ENCODE results near the gene IPPK.

IPPK gene

GRCh38 chr9:92657296-92658094 is 12.4 kb downstream of the IPPK start:
- H3K36me3 Mint-ChIP-seq (ENCODE audit: low read depth) = peaks cover 78% of the 10 kb centered on the region
- peaks cover 17% of the 10 kb centered on the region for H3K4me1 Mint-ChIP-seq (ENCODE audit: low read depth)

GRCh38 chr9:92656537-92656925 is 13.4 kb downstream of the IPPK start:
- peaks cover 75% of the 10 kb centered on the region for H3K36me3 Mint-ChIP-seq (ENCODE audit: low read depth)

More at GRCh38 chr9:92657296-92658094, 12.4 kb downstream of the IPPK start:
- no peak overlapping the region for H3K27ac Mint-ChIP-seq
- H3K4me3 Mint-ChIP-seq = no peak overlapping the region
- H3K27me3 Mint-ChIP-seq = no peaks in the 10 kb centered on the region
- no peaks in the 10 kb centered on the region for H3K9me3 Mint-ChIP-seq
- intact Hi-C loops (cut with micrococcal nuclease) = no loop called here

GRCh38 chr9:92655896-92656536 is 13.9 kb downstream of the IPPK start:
- intact Hi-C loops (cut with micrococcal nuclease) = no loop called here
- Mint-ChIP-seq H3K4me1 (ENCODE audit: low read depth) (peaks cover 9% of the 10 kb centered on the region), H3K27me3 (no peaks in the 10 kb centered on the region), H3K4me3 (no peak overlapping the region), H3K36me3 (ENCODE audit: low read depth) (peaks cover 76% of the 10 kb centered on the region), H3K9me3 (no peaks in the 10 kb centered on the region), H3K27ac (no peak overlapping the region)

More at GRCh38 chr9:92656537-92656925, 13.4 kb downstream of the IPPK start:
- Mint-ChIP-seq H3K4me3 (no peak overlapping the region), H3K27me3 (no peaks in the 10 kb centered on the region), H3K27ac (no peak overlapping the region), H3K9me3 (no peaks in the 10 kb centered on the region), H3K4me1 (ENCODE audit: low read depth) (peaks cover 14% of the 10 kb centered on the region)
- intact Hi-C loops (cut with micrococcal nuclease) = no loop called here

- intact Hi-C loops (cut with micrococcal nuclease) = no loop called here
- Mint-ChIP-seq H3K4me3 (no peak overlapping the region), H3K9me3 (no peaks in the 10 kb centered on the region), H3K36me3 (ENCODE audit: low read depth) (peaks cover 82% of the 10 kb centered on the region), H3K27ac (no peak overlapping the region), H3K4me1 (ENCODE audit: low read depth) (peaks cover 8% of the 10 kb centered on the region), H3K27me3 (no peaks in the 10 kb centered on the region)
Observed at GRCh38 chr9:92655366-92655765, 14.6 kb downstream of the IPPK start.

- Mint-ChIP-seq H3K27me3 (no peaks in the 10 kb centered on the region), H3K9me3 (no peaks in the 10 kb centered on the region), H3K36me3 (ENCODE audit: low read depth) (peaks cover 89% of the 10 kb centered on the region), H3K4me3 (no peak overlapping the region), H3K4me1 (ENCODE audit: low read depth) (peaks cover 8% of the 10 kb centered on the region), H3K27ac (no peak overlapping the region)
- intact Hi-C loops (cut with micrococcal nuclease) = no loop called here
Observed at GRCh38 chr9:92654481-92655301, 15.2 kb downstream of the IPPK start.

- Mint-ChIP-seq H3K9me3 (no peaks in the 10 kb centered on the region), H3K27ac (no peak overlapping the region), H3K4me3 (no peak overlapping the region), H3K27me3 (no peaks in the 10 kb centered on the region), H3K4me1 (ENCODE audit: low read depth) (peaks cover 8% of the 10 kb centered on the region), H3K36me3 (ENCODE audit: low read depth) (peaks cover 97% of the 10 kb centered on the region)
- intact Hi-C loops (cut with micrococcal nuclease) = no loop called here
Observed at GRCh38 chr9:92652461-92652860, 17.5 kb downstream of the IPPK start.

GRCh38 chr9:92650839-92651621 is 18.9 kb downstream of the IPPK start:
- H3K27ac Mint-ChIP-seq = no peak overlapping the region
- peaks cover 8% of the 10 kb centered on the region for H3K4me1 Mint-ChIP-seq (ENCODE audit: low read depth)
- no peaks in the 10 kb centered on the region for H3K9me3 Mint-ChIP-seq
- intact Hi-C loops (cut with micrococcal nuclease) = no loop called here
- peaks cover 97% of the 10 kb centered on the region for H3K36me3 Mint-ChIP-seq (ENCODE audit: low read depth)
- H3K4me3 Mint-ChIP-seq = no peak overlapping the region
- no peaks in the 10 kb centered on the region for H3K27me3 Mint-ChIP-seq

GRCh38 chr9:92650296-92650695 is 19.6 kb downstream of the IPPK start:
- Mint-ChIP-seq H3K9me3 (no peaks in the 10 kb centered on the region), H3K27me3 (no peaks in the 10 kb centered on the region), H3K4me1 (ENCODE audit: low read depth) (peaks cover 5% of the 10 kb centered on the region), H3K4me3 (no peak overlapping the region), H3K36me3 (ENCODE audit: low read depth) (peaks cover 97% of the 10 kb centered on the region), H3K27ac (no peak overlapping the region)
- intact Hi-C loops (cut with micrococcal nuclease) = no loop called here

- intact Hi-C loops (cut with micrococcal nuclease) = no loop called here
- no peaks in the 10 kb centered on the region for H3K27me3 Mint-ChIP-seq
- H3K36me3 Mint-ChIP-seq (ENCODE audit: low read depth) = peaks cover 97% of the 10 kb centered on the region
- no peaks in the 10 kb centered on the region for H3K4me1 Mint-ChIP-seq (ENCODE audit: low read depth)
- no peak overlapping the region for H3K27ac Mint-ChIP-seq
- no peak overlapping the region for H3K4me3 Mint-ChIP-seq
- H3K9me3 Mint-ChIP-seq = no peaks in the 10 kb centered on the region
Observed at GRCh38 chr9:92649007-92649406, 20.9 kb downstream of the IPPK start.

- H3K36me3 Mint-ChIP-seq (ENCODE audit: low read depth) = peaks cover 97% of the 10 kb centered on the region
- H3K9me3 Mint-ChIP-seq = no peaks in the 10 kb centered on the region
- intact Hi-C loops (cut with micrococcal nuclease) = no loop called here
- H3K27ac Mint-ChIP-seq = no peak overlapping the region
- H3K27me3 Mint-ChIP-seq = no peaks in the 10 kb centered on the region
- H3K4me1 Mint-ChIP-seq (ENCODE audit: low read depth) = no peaks in the 10 kb centered on the region
- no peak overlapping the region for H3K4me3 Mint-ChIP-seq
Observed at GRCh38 chr9:92648474-92648971, 21.4 kb downstream of the IPPK start.

GRCh38 chr9:92647671-92648473 is 22.1 kb downstream of the IPPK start:
- no peaks in the 10 kb centered on the region for H3K9me3 Mint-ChIP-seq

GRCh38 chr9:92645041-92645440 is 24.9 kb downstream of the IPPK start:
- intact Hi-C loops (cut with micrococcal nuclease) = no loop called here
- Mint-ChIP-seq H3K27me3 (no peaks in the 10 kb centered on the region), H3K4me3 (no peak overlapping the region)

More at GRCh38 chr9:92647671-92648473, 22.1 kb downstream of the IPPK start:
- Mint-ChIP-seq H3K27ac (no peak overlapping the region), H3K4me3 (no peak overlapping the region), H3K36me3 (ENCODE audit: low read depth) (peaks cover 97% of the 10 kb centered on the region), H3K27me3 (no peaks in the 10 kb centered on the region), H3K4me1 (ENCODE audit: low read depth) (no peaks in the 10 kb centered on the region)
- intact Hi-C loops (cut with micrococcal nuclease) = no loop called here

GRCh38 chr9:92644278-92644677 is 25.7 kb downstream of the IPPK start:
- H3K4me3 Mint-ChIP-seq = no peak overlapping the region
- H3K9me3 Mint-ChIP-seq = no peaks in the 10 kb centered on the region
- no peak overlapping the region for H3K27ac Mint-ChIP-seq
- intact Hi-C loops (cut with micrococcal nuclease) = no loop called here
- peaks cover 100% of the 10 kb centered on the region for H3K36me3 Mint-ChIP-seq (ENCODE audit: low read depth)
- H3K4me1 Mint-ChIP-seq (ENCODE audit: low read depth) = no peaks in the 10 kb centered on the region
- no peaks in the 10 kb centered on the region for H3K27me3 Mint-ChIP-seq

More at GRCh38 chr9:92645041-92645440, 24.9 kb downstream of the IPPK start:
- Mint-ChIP-seq H3K27ac (no peak overlapping the region), H3K4me1 (ENCODE audit: low read depth) (no peaks in the 10 kb centered on the region), H3K36me3 (ENCODE audit: low read depth) (peaks cover 100% of the 10 kb centered on the region), H3K9me3 (no peaks in the 10 kb centered on the region)

Measured in dendritic cell treated with granulocyte-macrophage colony-stimulating factor and Interleukin-4, amounts not matched to agents 40 ng/mL and 50 ng/mL, for 4 days (primary cell).